ENCODE data around the gene BHLHE41.

DNA sequence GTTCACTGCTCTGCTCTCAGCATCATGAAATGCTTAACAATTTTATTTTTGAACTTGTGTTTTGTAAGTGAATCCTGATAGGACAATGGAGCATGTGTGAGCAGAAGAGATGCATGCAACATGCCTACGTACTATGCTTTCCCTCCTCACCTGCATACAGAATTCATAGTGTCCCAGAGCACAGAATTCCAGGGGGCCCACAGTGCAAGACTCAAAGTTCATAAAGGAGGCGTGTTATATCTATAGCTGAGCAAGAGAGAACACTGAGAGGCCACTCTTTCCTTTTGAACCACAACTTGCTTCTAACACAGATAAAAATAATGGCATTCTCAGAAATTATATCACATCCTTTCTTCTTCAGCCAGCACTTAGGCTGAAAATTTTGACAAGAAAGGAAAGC lies 28.8 kb downstream of the BHLHE41 start:
- TF ChIP-seq CTCF (IDR thresholded peaks at IDR 0.05) = no peak
- no peak for TF ChIP-seq POLR2AphosphoS5 (IDR thresholded peaks at IDR 0.05; ENCODE audit: low read depth, low read length)

Measured in Panc1 (cell line).